Smooth muscle cell (in vitro differentiated cells): ENCODE data around the gene TTC24. TPM values are rescaled to one million over a fixed set of nuclear protein-coding genes. Genes with fewer than 3 reads are reported as not detected.

ENCODE experiments used
- DNase-seq: peaks from one replicate; lab custom pipeline; 2025; ENCODE audit not compliant: unreplicated experiment; lab: John Stamatoyannopoulos, UW
- H2AFZ ChIP-seq: fragments of 200-600 bp; sonication (generic); 2 replicates; pipeline ENCODE4 v1.6.0; 2016; ENCODE audit warnings: antibody characterized with exemption, low read depth, mild to moderate bottlenecking
- H3F3A ChIP-seq: fragments of 200-600 bp; sonication (generic); 2 replicates; pipeline ENCODE4 v1.6.0; 2017; ENCODE audit warnings: antibody characterized with exemption, low read depth
- H3K27ac ChIP-seq: fragments of 200-600 bp; sonication (generic); 2 replicates; pipeline ENCODE4 v1.5.1; 2016; ENCODE audit warnings: low read depth, mild to moderate bottlenecking
- H3K27me3 ChIP-seq: fragments of 200-600 bp; sonication (generic); 2 replicates; pipeline ENCODE4 v1.6.1; 2016; ENCODE audit warnings: low read depth, mild to moderate bottlenecking
- H3K36me3 ChIP-seq: fragments of 200-600 bp; sonication (generic); 2 replicates; pipeline ENCODE4 v1.5.1; 2016; ENCODE audit warnings: low read depth
- H3K4me1 ChIP-seq: fragments of 200-600 bp; sonication (generic); 2 replicates; pipeline ENCODE4 v1.5.1; 2016; ENCODE audit warnings: low read depth
- H3K4me2 ChIP-seq: fragments of 200-600 bp; sonication (generic); 2 replicates; pipeline ENCODE4 v1.6.0; 2016; ENCODE audit warnings: mild to moderate bottlenecking
- H3K4me3 ChIP-seq: fragments of 200-600 bp; sonication (generic); 2 replicates; pipeline ENCODE4 v1.5.1; 2016; ENCODE audit warnings: mild to moderate bottlenecking
- H3K79me2 ChIP-seq: fragments of 200-600 bp; sonication (generic); 2 replicates; pipeline ENCODE4 v1.6.0; 2016; ENCODE audit warnings: low read depth, mild to moderate bottlenecking
- H3K9ac ChIP-seq: fragments of 200-600 bp; sonication (generic); 2 replicates; pipeline ENCODE4 v1.6.0; 2016; ENCODE audit warnings: low read depth
- H3K9me3 ChIP-seq: fragments of 200-600 bp; sonication (generic); replicated peaks from 2 replicates; pipeline ENCODE4 v1.5.1; 2016; ENCODE audit warnings: low read depth
- H4K20me1 ChIP-seq: fragments of 200-600 bp; sonication (generic); 2 replicates; pipeline ENCODE4 v1.6.0; 2016; ENCODE audit warnings: low read depth
- CTCF ChIP-seq: fragments of 200-600 bp; sonication (generic); IDR thresholded peaks from 2 replicates; pipeline ENCODE4 v1.5.1; 2017; ENCODE audit warnings: borderline replicate concordance, mild to moderate bottlenecking, antibody characterized with exemption; ENCODE audit not compliant: insufficient read depth, poor library complexity, severe bottlenecking
- WGBS: methylation state at CpG from one replicate; pipeline ENCODE4 v1.1.7; 2016; ENCODE audit warnings: low lambda C conversion rate; 5-methylcytosine and 5-hydroxymethylcytosine counted together
- polyA plus RNA-seq: library from polyadenylated mRNA; unstranded; fragments of >200 nt; fragmentation: Nextera tagmentation; extraction: Ambion mirVana; gene quantifications from 2 replicates; pipeline ENCODE4 v1.2.1, GENCODE V29; 2016
- total RNA-seq: library from RNA; depleted of rRNA; stranded (reverse); fragments of >200 nt; gene quantifications from 2 replicates; pipeline ENCODE4 v1.2.3, GENCODE V29; 2014

The TTC24 gene
- total and polyA plus RNA-seq, 2 experiments from 2014 or later: not detected

GRCh38 chr1:156559797-156560385 is 19.6 kb upstream of the TTC24 start:
- H3K4me2 ChIP-seq: no peak overlapping the region
- H3K79me2 ChIP-seq: no peaks in the 10 kb centered on the region
- H2AFZ ChIP-seq: no peak overlapping the region
- no peaks in the 10 kb centered on the region for H4K20me1 ChIP-seq
- DNase-seq: no peak
- no peak for TF ChIP-seq CTCF
- WGBS: 54% methylated on average over 5 of the region's 5 CpGs
- no peaks in the 10 kb centered on the region for H3K36me3 ChIP-seq
- no peaks in the 10 kb centered on the region for H3F3A ChIP-seq
- no peaks in the 10 kb centered on the region for H3K9me3 ChIP-seq
- H3K27me3 ChIP-seq: no peaks in the 10 kb centered on the region
- H3K4me3 ChIP-seq: no peak overlapping the region
- H3K27ac ChIP-seq: no peak overlapping the region
- H3K9ac ChIP-seq: no peak overlapping the region
- H3K4me1 ChIP-seq: no peaks in the 10 kb centered on the region

- no peak for TF ChIP-seq CTCF
- Histone ChIP-seq H3K27ac (no peak overlapping the region), H3F3A (no peaks in the 10 kb centered on the region), H3K4me1 (no peaks in the 10 kb centered on the region), H3K9me3 (no peaks in the 10 kb centered on the region), H2AFZ (no peak overlapping the region), H3K4me3 (no peak overlapping the region), H3K79me2 (no peaks in the 10 kb centered on the region), H3K27me3 (no peaks in the 10 kb centered on the region), H3K9ac (no peak overlapping the region), H3K36me3 (no peaks in the 10 kb centered on the region), H4K20me1 (no peaks in the 10 kb centered on the region), H3K4me2 (no peak overlapping the region)
- 74% methylated on average over 5 of the region's 5 CpGs for WGBS
- no peak for DNase-seq
These were observed 18.8 kb upstream of the TTC24 start for GRCh38 chr1:156560585-156561163.

GRCh38 chr1:156565519-156565918 is 14.0 kb upstream of the TTC24 start:
- DNase-seq: no peak
- Histone ChIP-seq H4K20me1 (no peaks in the 10 kb centered on the region), H3K27me3 (no peaks in the 10 kb centered on the region), H2AFZ (no peak overlapping the region), H3K9ac (no peak overlapping the region), H3K4me2 (no peak overlapping the region), H3K9me3 (no peaks in the 10 kb centered on the region), H3K4me3 (no peak overlapping the region), H3K27ac (no peak overlapping the region), H3K79me2 (peaks cover 9% of the 10 kb centered on the region), H3F3A (no peaks in the 10 kb centered on the region), H3K4me1 (no peaks in the 10 kb centered on the region), H3K36me3 (no peaks in the 10 kb centered on the region)
- WGBS: 96% methylated on average over 2 of the region's 2 CpGs
- TF ChIP-seq CTCF: no peak

- Histone ChIP-seq H3K27ac (no peak overlapping the region), H4K20me1 (no peaks in the 10 kb centered on the region), H3K36me3 (no peaks in the 10 kb centered on the region), H3K9ac (no peak overlapping the region), H3K4me2 (no peak overlapping the region), H3K79me2 (peaks cover 12% of the 10 kb centered on the region), H2AFZ (no peak overlapping the region), H3K4me3 (no peak overlapping the region), H3K9me3 (no peaks in the 10 kb centered on the region), H3F3A (no peaks in the 10 kb centered on the region), H3K27me3 (no peaks in the 10 kb centered on the region), H3K4me1 (no peaks in the 10 kb centered on the region)
- no peak for DNase-seq
- no peak for TF ChIP-seq CTCF
- 99% methylated on average over 4 of the region's 4 CpGs for WGBS
These were observed 13.1 kb upstream of the TTC24 start for GRCh38 chr1:156566436-156566835.
